K562 (cell line): ENCODE data around the gene PRSS22. TPM values are rescaled to one million over a fixed set of nuclear protein-coding genes. Genes with fewer than 3 reads are reported as not detected.

Experiments
- ATAC-seq: fragments of 200-7000 bp; cut with Tn5 transposase; 3 replicates; pipeline ENCODE4 v1.9.1; 2020; ENCODE audit warnings: moderate library complexity
- BruUV-seq: library from RNA; stranded (reverse); fragments of 400-500 nt; replicated peaks from 2 replicates; lab custom pipeline; 2021; lab: Mats Ljungman, UMichigan
- CTCF ChIA-PET: fragments of 300-600 bp; formaldehyde crosslinking; extraction: SDS; loops from one replicate; lab custom pipeline; 2021; ENCODE audit warnings: low intra/inter-chr PET ratio; lab: Yijun Ruan, JAX
- POLR2A ChIA-PET: fragments of 300-600, 350-650 bp; sonication (Branson Sonifier 250); formaldehyde crosslinking; extraction: SDS; loops from one replicate; lab custom pipeline; 2021; ENCODE audit warnings: antibody characterized with exemption, inconsistent platforms; lab: Yijun Ruan, JAX
- DNase-seq, 4 experiments: peaks; one replicate each; pipeline versions ENCODE4 v3.0.0 to v3.0.0-alpha.2; 2011 to 2018; ENCODE audit warnings: low spot score in 3 of 4, mixed read lengths in 3 of 4; ENCODE audit errors: extremely low read depth in 1 of 4
- FAIRE-seq: peaks from 2 replicates; lab custom pipeline; 2011; peaks lifted over from hg19 to GRCh38; lab: Jason Lieb, UNC
- H2AFZ ChIP-seq: 2 replicates; pipeline ENCODE4 v1.6.0; 2011; ENCODE audit warnings: low read depth, low read length, control low read depth, inconsistent platforms
- H3K27ac ChIP-seq: fragments of 200-600 bp; 3 replicates; pipeline ENCODE4 v1.8.0; 2011; ENCODE audit warnings: low read depth, mild to moderate bottlenecking, control low read depth, inconsistent platforms, low read length, moderate library complexity, mixed read lengths; ENCODE audit errors: extremely low read depth
- H3K27me3 ChIP-seq, 2 experiments: fragments of 300-600 bp in 1 of 2; 2 replicates in 1 of 2; 3 replicates in 1 of 2; pipeline versions ENCODE4 v1.6.0 to v1.8.0; 2011; ENCODE audit warnings: inconsistent platforms in 2 of 2, low read length in 2 of 2, mild to moderate bottlenecking in 1 of 2, mixed read lengths in 1 of 2, moderate library complexity in 1 of 2; ENCODE audit not compliant: control insufficient read depth in 2 of 2, insufficient read depth in 2 of 2
- H3K36me3 ChIP-seq: fragments of 300-600 bp; 3 replicates; pipeline ENCODE4 v1.8.0; 2011; ENCODE audit warnings: mild to moderate bottlenecking, low read length, inconsistent platforms; ENCODE audit not compliant: control insufficient read depth, insufficient read depth
- H3K4me1 ChIP-seq, 2 experiments: fragments of 200-600 bp in 1 of 2; replicated peaks in 1 of 2; 2 replicates in 1 of 2; 3 replicates in 1 of 2; pipeline versions ENCODE4 v1.5.1 to v1.8.0; 2011; ENCODE audit warnings: inconsistent platforms in 2 of 2, low read length in 2 of 2, mild to moderate bottlenecking in 1 of 2, mixed read lengths in 1 of 2, moderate library complexity in 1 of 2; ENCODE audit not compliant: control insufficient read depth in 2 of 2, insufficient read depth in 2 of 2
- H3K4me2 ChIP-seq: 2 replicates; pipeline ENCODE4 v1.6.1; 2011; ENCODE audit warnings: low read length, control low read depth, inconsistent platforms, mixed read lengths; ENCODE audit not compliant: insufficient read depth
- H3K4me3 ChIP-seq: fragments of 200-600 bp; sonication (generic), shearing (Covaris generic); 2 replicates; pipeline ENCODE4 v1.5.1; 2016; ENCODE audit warnings: control low read depth, inconsistent platforms
- H3K79me2 ChIP-seq: fragments of 200-600 bp; 3 replicates; pipeline ENCODE4 v1.8.0; 2011; ENCODE audit warnings: low read length, inconsistent platforms; ENCODE audit not compliant: control insufficient read depth, insufficient read depth
- H3K9ac ChIP-seq, 2 experiments: 2 replicates each; pipeline versions ENCODE4 v1.6.0 to v1.6.1; 2011; ENCODE audit warnings: low read depth in 2 of 2, low read length in 2 of 2, control low read depth in 1 of 2, inconsistent platforms in 1 of 2, mild to moderate bottlenecking in 1 of 2, mixed read lengths in 1 of 2; ENCODE audit not compliant: insufficient read depth in 1 of 2
- H3K9me1 ChIP-seq: one replicate; pipeline ENCODE4 v1.6.0; 2011; ENCODE audit warnings: inconsistent platforms, mild to moderate bottlenecking, low read length, moderate library complexity; ENCODE audit not compliant: control insufficient read depth, insufficient read depth
- H3K9me3 ChIP-seq: replicated peaks from 2 replicates; pipeline ENCODE4 v1.5.1; 2011; ENCODE audit warnings: low read depth, low read length, inconsistent platforms; ENCODE audit not compliant: control insufficient read depth, insufficient read depth
- H4K20me1 ChIP-seq: replicated peaks from 2 replicates; pipeline ENCODE4 v1.6.1; 2011; ENCODE audit warnings: low read length, inconsistent platforms, mixed read lengths; ENCODE audit not compliant: control insufficient read depth, insufficient read depth
- GABPA ChIP-seq: fragments of 200-800 bp; sonication (Bioruptor generic); conservative IDR thresholded peaks from 2 replicates; pipeline ENCODE4 v1.6.1; 2016; ENCODE audit warnings: low read depth, missing genetic modification characterization, missing compliant biosample characterization
- HMG20B ChIP-seq: fragments of 250-450 bp; sonication (Bioruptor Pico); IDR thresholded peaks from 2 replicates; pipeline ENCODE4 v1.5.0; 2021; ENCODE audit warnings: mild to moderate bottlenecking
- WGBS: fragments of 100-300 bp; shearing (Covaris generic); methylation state at CpG from one replicate; pipeline ENCODE4 v1.1.6; 2016; ENCODE audit warnings: low coverage, mixed read lengths; ENCODE audit not compliant: insufficient coverage; ENCODE audit errors: missing lambda C conversion rate; 5-methylcytosine and 5-hydroxymethylcytosine counted together
- in situ Hi-C: fragments of 300-500 bp; cut with MboI; formaldehyde crosslinking; loops from 4 replicates; pipeline ENCODE4 v1.15.0; 2018; ENCODE audit warnings: inconsistent platforms, mixed read lengths
- intact Hi-C: fragments of 100-400 bp; cut with micrococcal nuclease; formaldehyde crosslinking; loops from 2 replicates; pipeline ENCODE4 v1.14.2; 2022
- polyA plus RNA-seq, 8 experiments: library from polyadenylated mRNA; depleted of rRNA in 4 of 8; stranded (reverse) in 5 of 8; unstranded in 3 of 8; fragments of >200 nt; fragmentation: Nextera tagmentation in 2 of 8; fragmentation: Illumina TruSeq in 1 of 8; extraction: Ambion mirVana in 2 of 8; extraction: Trizol in 1 of 8; gene quantifications; 2 replicates each; pipeline versions ENCODE4 v1.2.1 to v1.2.3, GENCODE V29; 2011 to 2014; ENCODE audit warnings: inconsistent platforms in 1 of 8, missing spikeins in 1 of 8
- total RNA-seq, 7 experiments: library from RNA; depleted of rRNA in 6 of 7; stranded (reverse); fragments of >200 nt in 6 of 7; fragmentation: Illumina TruSeq in 2 of 7; extraction: Trizol in 2 of 7; gene quantifications; 2 replicates each; pipeline versions ENCODE4 v1.2.1 to v1.2.3, GENCODE V29; 2011 to 2021; ENCODE audit warnings: low replicate concordance in 1 of 7
- TF ChIP-seq, protein P1 (sequence below): fragments of 450-650 bp; conservative IDR thresholded peaks from 2 replicates; pipeline ENCODE4 v1.6.1; 2016; ENCODE audit warnings: missing genetic modification characterization, low read depth, mild to moderate bottlenecking, missing compliant biosample characterization, moderate library complexity
- TF ChIP-seq, protein P2 (sequence below), 3 experiments: fragments of 200-800 bp in 1 of 3; fragments of 250-450 bp in 1 of 3; fragments of 450-650 bp in 1 of 3; sonication (Bioruptor Pico) in 1 of 3; sonication (Bioruptor generic) in 1 of 3; formaldehyde crosslinking in 1 of 3; IDR thresholded peaks; 2 replicates each; pipeline versions ENCODE4 v1.6.1 to v1.8.0; 2016 to 2022; ENCODE audit warnings: mild to moderate bottlenecking in 2 of 3, missing genetic modification characterization in 2 of 3, missing compliant biosample characterization in 1 of 3, moderate library complexity in 1 of 3

PRSS22 gene
- total and polyA plus RNA-seq, 9 of the 15 experiments (the other 6 are each of a cell fraction or from before 2014, with no cell fraction given) = 0.13 to 0.42 TPM; not detected in 7

DNA sequence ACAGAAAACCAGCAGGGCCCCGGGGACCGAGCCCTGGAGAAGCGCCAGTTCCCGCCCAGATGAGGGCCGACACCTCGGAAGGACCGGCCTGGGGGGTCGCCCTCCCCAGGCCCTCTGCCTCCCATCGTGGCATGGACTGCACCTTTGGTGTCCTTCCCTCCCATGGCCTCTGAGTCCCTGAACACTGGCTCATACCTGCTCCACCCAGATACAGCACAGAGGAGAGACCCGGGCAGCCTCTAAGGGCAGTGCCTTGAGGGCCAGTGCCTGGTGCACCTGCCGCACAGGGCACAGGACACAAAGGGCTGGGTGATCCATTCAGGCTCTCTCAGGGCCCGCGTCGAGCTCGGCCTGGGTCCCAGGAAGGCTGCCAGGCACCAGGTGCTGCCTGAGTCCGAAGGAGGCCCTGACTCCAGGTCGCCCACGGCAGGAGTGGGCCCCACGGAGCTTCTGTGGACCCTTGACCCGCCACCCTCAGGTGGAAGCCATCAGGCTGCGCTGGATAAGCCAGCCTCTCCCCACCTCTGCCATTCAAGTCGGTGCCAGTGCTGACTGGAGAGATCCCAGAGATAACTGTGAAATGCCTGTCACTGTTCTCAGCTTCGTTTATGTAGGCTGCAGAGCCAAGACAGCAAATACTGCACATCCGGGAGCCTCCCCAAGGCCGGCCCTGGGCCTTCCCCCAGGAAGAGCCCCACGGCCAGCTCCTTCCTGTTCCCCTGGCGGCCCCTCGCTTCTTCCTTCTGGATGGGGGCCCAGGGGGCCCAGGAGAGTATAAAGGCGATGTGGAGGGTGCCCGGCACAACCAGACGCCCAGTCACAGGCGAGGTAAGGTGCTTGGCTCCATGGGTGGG, 28.2 kb downstream of the PRSS22 start, which contains the start of gene ZG16B:
TSS of gene ZG16B (plus strand) at position 803 of the 854 bp plus-strand sequence. CDS start 139 bp downstream, outside the sequence.
- no peaks in the 10 kb centered on the region for H3K9me1 ChIP-seq
- no peaks in the 10 kb centered on the region for H3K36me3 ChIP-seq
- CTCF ChIA-PET = interaction anchor here (0.6 kb wide), 1 partner anchor 1367 kb away, joined by 3 read pairs; no protein-coding TSS in a partner anchor
- H3K9ac ChIP-seq = peak within 1 kb of the TSS in 1 of 2 experiments; percentile 61; a peak in 2 of 4 replicates
- DNase-seq (no peak), ATAC-seq (0 out of 3 replicates have a peak, but pooled peaks have one; percentile 12)
- in situ Hi-C loops = no loop called here
- peaks cover 41 to 77% of the 10 kb centered on the region in 2 experiments for H3K27me3 ChIP-seq
- H3K4me2 ChIP-seq = no peak within 1 kb of the TSS
- peaks cover 0 to 30% of the 10 kb centered on the region in 2 experiments; a peak in 2 of 5 replicates for H3K4me1 ChIP-seq
- no peaks in the 10 kb centered on the region for H3K9me3 ChIP-seq
- peak; percentile 49 for TF ChIP-seq GABPA (tag)
- TF ChIP-seq, protein P1, sequence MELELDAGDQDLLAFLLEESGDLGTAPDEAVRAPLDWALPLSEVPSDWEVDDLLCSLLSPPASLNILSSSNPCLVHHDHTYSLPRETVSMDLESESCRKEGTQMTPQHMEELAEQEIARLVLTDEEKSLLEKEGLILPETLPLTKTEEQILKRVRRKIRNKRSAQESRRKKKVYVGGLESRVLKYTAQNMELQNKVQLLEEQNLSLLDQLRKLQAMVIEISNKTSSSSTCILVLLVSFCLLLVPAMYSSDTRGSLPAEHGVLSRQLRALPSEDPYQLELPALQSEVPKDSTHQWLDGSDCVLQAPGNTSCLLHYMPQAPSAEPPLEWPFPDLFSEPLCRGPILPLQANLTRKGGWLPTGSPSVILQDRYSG (tag) = no peak
- TF ChIP-seq, protein P2, sequence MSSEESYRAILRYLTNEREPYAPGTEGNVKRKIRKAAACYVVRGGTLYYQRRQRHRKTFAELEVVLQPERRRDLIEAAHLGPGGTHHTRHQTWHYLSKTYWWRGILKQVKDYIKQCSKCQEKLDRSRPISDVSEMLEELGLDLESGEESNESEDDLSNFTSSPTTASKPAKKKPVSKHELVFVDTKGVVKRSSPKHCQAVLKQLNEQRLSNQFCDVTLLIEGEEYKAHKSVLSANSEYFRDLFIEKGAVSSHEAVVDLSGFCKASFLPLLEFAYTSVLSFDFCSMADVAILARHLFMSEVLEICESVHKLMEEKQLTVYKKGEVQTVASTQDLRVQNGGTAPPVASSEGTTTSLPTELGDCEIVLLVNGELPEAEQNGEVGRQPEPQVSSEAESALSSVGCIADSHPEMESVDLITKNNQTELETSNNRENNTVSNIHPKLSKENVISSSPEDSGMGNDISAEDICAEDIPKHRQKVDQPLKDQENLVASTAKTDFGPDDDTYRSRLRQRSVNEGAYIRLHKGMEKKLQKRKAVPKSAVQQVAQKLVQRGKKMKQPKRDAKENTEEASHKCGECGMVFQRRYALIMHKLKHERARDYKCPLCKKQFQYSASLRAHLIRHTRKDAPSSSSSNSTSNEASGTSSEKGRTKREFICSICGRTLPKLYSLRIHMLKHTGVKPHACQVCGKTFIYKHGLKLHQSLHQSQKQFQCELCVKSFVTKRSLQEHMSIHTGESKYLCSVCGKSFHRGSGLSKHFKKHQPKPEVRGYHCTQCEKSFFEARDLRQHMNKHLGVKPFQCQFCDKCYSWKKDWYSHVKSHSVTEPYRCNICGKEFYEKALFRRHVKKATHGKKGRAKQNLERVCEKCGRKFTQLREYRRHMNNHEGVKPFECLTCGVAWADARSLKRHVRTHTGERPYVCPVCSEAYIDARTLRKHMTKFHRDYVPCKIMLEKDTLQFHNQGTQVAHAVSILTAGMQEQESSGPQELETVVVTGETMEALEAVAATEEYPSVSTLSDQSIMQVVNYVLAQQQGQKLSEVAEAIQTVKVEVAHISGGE (CRISPR knock-in tag; IDR thresholded peaks at IDR 0.05) = 0 out of 6 replicates have a peak, but pooled peaks of 1 of the 3 experiments have one; percentile 26
- TF ChIP-seq HMG20B = no peak
- TF ChIP-seq, all 486 proteins: peak for 2
- BruUV-seq = no TSS peak
- intact Hi-C loops = no loop called here
- Histone ChIP-seq H2AFZ (no peak within 1 kb of the TSS), H3K79me2 (no peaks in the 10 kb centered on the region), H3K27ac (no peak within 1 kb of the TSS), H3K4me3 (no peak within 1 kb of the TSS), H4K20me1 (peaks cover 10% of the 10 kb centered on the region)
- POLR2A ChIA-PET = interaction anchor here (0.6 to 0.9 kb wide), 2 partner anchors 9 to 561 kb away, joined by 3 read pairs; no protein-coding TSS in a partner anchor
- WGBS = 10% methylated on average over 30 of the region's 32 CpGs
- FAIRE-seq = no peak
